Esophagus muscularis mucosa (tissue), 4 donors: Measurements from ENCODE around the gene ZNF414. TPM values are rescaled to one million over a fixed set of nuclear protein-coding genes. Genes with fewer than 3 reads are reported as not detected.

ENCODE experiments used
- DNase-seq: peaks from one replicate; pipeline ENCODE4 v3.0.0-alpha.2; 2017; ENCODE audit errors: extremely low spot score
- H3K27ac ChIP-seq, 4 donors: fragments of 200-600 bp; sonication (generic); replicated peaks in 1 of 4; 1 replicate in 3 of 4; 2 replicates in 1 of 4; pipeline ENCODE4 v1.5.1; 2016 to 2019; ENCODE audit warnings: mild to moderate bottlenecking in 1 of 4
- H3K27me3 ChIP-seq, 4 donors: fragments of 200-600 bp; sonication (generic); one replicate each; pipeline versions ENCODE4 v1.5.1 to v1.6.0; 2016 to 2019
- H3K36me3 ChIP-seq, 4 donors: fragments of 200-600 bp; sonication (generic); one replicate each; pipeline ENCODE4 v1.5.1; 2016 to 2019
- H3K4me1 ChIP-seq, 4 donors: fragments of 200-600 bp; sonication (generic); one replicate each; pipeline ENCODE4 v1.5.1; 2016 to 2019
- H3K4me3 ChIP-seq, 4 donors: fragments of 200-600 bp; sonication (generic); 1 replicate in 2 of 4; 2 replicates in 2 of 4; pipeline ENCODE4 v1.5.1; 2016 to 2019; ENCODE audit warnings: mild to moderate bottlenecking in 4 of 4, moderate library complexity in 1 of 4
- H3K9me3 ChIP-seq, 4 donors: fragments of 200-600 bp; sonication (generic); 1 replicate in 3 of 4; 2 replicates in 1 of 4; pipeline ENCODE4 v1.5.1; 2016 to 2019
- EP300 ChIP-seq: sonication (generic); formaldehyde crosslinking; IDR thresholded peaks from one replicate; pipeline ENCODE4 v1.6.1; 2017; ENCODE audit warnings: antibody characterized with exemption
- POLR2A ChIP-seq: fragments of 450-650 bp; IDR thresholded peaks from one replicate; pipeline ENCODE4 v1.6.1; 2017; ENCODE audit warnings: antibody characterized with exemption, moderate library complexity, mild to moderate bottlenecking, low read depth
- POLR2AphosphoS5 ChIP-seq, 2 donors: sonication (generic); formaldehyde crosslinking; IDR thresholded peaks; one replicate each; pipeline ENCODE4 v1.6.1; 2017; ENCODE audit warnings: antibody characterized with exemption in 2 of 2
- WGBS: methylation state at CpG from one replicate; pipeline ENCODE4 v1.1.5; 2018; 5-methylcytosine and 5-hydroxymethylcytosine counted together
- intact Hi-C: fragments of 100-400 bp; cut with DNase I; formaldehyde crosslinking; loops from one replicate; pipeline ENCODE4 v1.15.1; 2023
- total RNA-seq, 4 donors: library from RNA; depleted of rRNA; stranded (reverse); fragments of >200 nt; gene quantifications; one replicate each; pipeline versions ENCODE4 v1.1.0 to v1.2.1, GENCODE V29; 2016
- TF ChIP-seq, protein P1 (sequence below), 3 experiments: fragments of 200-600 bp in 2 of 3; fragments of 450-650 bp in 1 of 3; sonication (generic) in 2 of 3; IDR thresholded peaks; one replicate each; pipeline ENCODE4 v1.5.1; 2017 to 2019; ENCODE audit warnings: antibody characterized with exemption in 3 of 3, mild to moderate bottlenecking in 2 of 3, moderate library complexity in 1 of 3

Gene ZNF414
- total RNA-seq, 4 donors from 2014 or later = 11.3 to 24.5 (median 17.1) TPM

DNA sequence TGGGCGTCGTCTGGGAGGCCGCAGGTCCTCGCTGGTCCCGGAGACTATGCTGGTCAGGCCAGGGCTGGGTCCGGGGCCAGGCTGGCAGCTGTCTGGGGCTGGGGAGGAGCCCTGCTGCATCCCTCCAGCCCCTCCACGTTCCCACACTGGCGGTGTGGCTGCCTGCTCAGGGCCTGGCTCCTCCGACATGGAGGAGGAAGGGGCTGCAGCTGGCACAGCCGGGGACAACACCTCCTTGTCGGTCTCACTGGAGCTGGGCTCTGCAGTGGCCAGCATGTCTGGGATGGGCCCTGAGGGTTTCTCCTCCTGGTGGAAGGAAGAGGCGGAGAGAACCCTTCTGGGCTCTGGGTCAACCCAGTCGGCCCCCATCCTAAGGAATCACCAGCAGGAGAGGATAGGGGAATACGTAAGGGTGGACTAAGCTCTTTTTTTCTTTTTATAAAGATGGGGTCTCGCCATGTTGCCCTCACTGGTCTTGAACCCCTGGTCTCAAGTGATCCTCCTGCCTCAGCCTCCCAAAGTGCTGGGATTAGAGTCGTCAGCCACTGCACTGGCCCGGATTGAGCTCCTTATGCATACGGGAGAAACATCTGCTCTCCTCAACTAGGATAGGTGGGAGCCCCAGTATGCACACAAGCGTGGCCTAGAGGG is 806 bp downstream of the ZNF414 start:
- peak overlapping the region; percentile 91 to 99 (median 98) for H3K27ac ChIP-seq
- H3K4me3 ChIP-seq = peak overlapping the region; percentile 66 to 94 (median 80)
- intact Hi-C loops = no loop called here
- H3K27me3 ChIP-seq = no peaks in the 10 kb centered on the region
- peaks cover 21 to 45% (median 36%) of the 10 kb centered on the region in 4 donors for H3K4me1 ChIP-seq
- WGBS = 63% methylated on average over 15 of the region's 19 CpGs
- TF ChIP-seq, protein P1, sequence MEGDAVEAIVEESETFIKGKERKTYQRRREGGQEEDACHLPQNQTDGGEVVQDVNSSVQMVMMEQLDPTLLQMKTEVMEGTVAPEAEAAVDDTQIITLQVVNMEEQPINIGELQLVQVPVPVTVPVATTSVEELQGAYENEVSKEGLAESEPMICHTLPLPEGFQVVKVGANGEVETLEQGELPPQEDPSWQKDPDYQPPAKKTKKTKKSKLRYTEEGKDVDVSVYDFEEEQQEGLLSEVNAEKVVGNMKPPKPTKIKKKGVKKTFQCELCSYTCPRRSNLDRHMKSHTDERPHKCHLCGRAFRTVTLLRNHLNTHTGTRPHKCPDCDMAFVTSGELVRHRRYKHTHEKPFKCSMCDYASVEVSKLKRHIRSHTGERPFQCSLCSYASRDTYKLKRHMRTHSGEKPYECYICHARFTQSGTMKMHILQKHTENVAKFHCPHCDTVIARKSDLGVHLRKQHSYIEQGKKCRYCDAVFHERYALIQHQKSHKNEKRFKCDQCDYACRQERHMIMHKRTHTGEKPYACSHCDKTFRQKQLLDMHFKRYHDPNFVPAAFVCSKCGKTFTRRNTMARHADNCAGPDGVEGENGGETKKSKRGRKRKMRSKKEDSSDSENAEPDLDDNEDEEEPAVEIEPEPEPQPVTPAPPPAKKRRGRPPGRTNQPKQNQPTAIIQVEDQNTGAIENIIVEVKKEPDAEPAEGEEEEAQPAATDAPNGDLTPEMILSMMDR (IDR thresholded peaks at IDR 0.05) = no peak
- TF ChIP-seq POLR2A = no peak
- no peak for TF ChIP-seq POLR2AphosphoS5 (IDR thresholded peaks at IDR 0.05)
- no peak for TF ChIP-seq EP300
- peaks cover 0 to 22% (median 16%) of the 10 kb centered on the region in 4 donors for H3K36me3 ChIP-seq
- no peak for DNase-seq
- H3K9me3 ChIP-seq = no peaks in the 10 kb centered on the region

DNA sequence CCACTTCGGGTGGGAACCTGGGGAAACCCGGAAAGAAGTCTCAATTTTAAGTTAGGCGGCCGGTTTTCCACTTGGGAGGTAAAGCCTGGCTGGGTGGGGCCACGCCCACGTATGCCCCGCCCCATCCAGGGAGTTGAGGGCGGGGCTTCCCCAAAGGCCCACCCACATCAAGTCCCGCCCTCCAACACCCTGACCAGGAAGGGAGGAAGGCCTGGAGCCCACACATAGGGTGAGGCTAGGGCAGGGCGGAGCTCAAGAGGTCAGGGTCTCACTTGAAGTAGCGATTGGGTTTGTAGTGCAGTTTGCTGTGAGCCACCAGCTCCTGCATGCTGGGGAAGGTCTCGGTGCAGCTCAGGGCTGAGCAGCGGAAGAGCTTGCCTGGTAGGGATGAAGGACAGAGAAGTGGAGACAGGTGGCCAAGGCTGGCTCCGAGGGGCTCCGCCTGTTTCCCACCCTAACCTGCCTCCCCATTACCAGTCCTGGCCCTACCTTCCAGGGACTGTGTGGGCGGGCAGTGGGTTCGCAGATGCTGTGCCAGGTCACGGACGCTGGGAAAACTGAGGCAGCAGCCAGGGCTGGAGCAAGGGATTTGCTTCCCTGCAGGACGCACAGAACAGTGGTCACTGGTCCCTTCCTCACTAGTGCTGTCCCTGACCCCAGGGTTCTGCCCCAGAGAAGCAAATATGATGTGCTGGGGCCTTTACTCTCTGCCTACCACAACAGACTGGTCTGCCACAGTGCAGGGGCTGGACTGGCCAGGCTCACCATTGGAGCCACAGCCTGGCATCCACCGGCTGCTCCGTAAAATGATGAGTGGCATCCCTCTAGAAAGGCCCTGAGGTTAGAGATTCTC is 1.6 kb downstream of the ZNF414 start:
- H3K27me3 ChIP-seq = no peaks in the 10 kb centered on the region
- peaks cover 0 to 22% (median 16%) of the 10 kb centered on the region in 4 donors for H3K36me3 ChIP-seq
- no peaks in the 10 kb centered on the region for H3K9me3 ChIP-seq
- peaks cover 21 to 37% (median 32%) of the 10 kb centered on the region in 4 donors for H3K4me1 ChIP-seq
- intact Hi-C loops = no loop called here
- TF ChIP-seq POLR2A = no peak
- no peak for TF ChIP-seq EP300
- TF ChIP-seq, protein P1 (IDR thresholded peaks at IDR 0.05) = no peak
- TF ChIP-seq POLR2AphosphoS5 (IDR thresholded peaks at IDR 0.05) = no peak
- DNase-seq = no peak
- H3K4me3 ChIP-seq = peak overlapping the region in 1 of 4 donors; percentile 94
- H3K27ac ChIP-seq = peak overlapping the region; percentile 91 to 99 (median 98)
- WGBS = 97% methylated on average over 6 of the region's 22 CpGs

DNA sequence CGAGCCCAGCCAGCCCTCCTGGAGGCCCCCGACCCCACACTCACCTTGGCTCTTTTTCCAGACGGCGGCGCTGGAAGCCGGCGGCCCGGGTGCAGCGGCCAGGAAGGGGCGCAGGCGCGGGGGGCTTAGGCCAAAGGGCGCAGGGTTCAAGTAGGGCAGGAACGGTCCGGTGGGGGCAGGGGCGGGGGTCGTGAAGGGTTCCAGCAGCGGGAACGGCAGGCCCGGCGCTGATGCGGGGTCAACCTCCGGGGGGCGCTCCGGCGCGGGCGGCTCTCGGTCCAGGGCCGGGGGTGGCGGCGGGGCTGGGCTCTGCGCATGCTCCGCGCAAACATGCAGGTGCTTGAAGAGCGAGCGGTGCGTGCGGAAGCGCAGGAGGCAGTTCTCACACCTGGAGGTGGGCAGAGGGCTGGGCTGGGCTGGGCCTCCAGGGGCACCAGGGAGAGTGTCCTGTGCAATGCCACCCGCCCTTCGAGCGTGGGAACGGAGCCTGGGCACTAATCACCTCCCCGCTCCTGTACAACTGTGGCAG is 2.3 kb downstream of the ZNF414 start:
- intact Hi-C loops = no loop called here

DNA sequence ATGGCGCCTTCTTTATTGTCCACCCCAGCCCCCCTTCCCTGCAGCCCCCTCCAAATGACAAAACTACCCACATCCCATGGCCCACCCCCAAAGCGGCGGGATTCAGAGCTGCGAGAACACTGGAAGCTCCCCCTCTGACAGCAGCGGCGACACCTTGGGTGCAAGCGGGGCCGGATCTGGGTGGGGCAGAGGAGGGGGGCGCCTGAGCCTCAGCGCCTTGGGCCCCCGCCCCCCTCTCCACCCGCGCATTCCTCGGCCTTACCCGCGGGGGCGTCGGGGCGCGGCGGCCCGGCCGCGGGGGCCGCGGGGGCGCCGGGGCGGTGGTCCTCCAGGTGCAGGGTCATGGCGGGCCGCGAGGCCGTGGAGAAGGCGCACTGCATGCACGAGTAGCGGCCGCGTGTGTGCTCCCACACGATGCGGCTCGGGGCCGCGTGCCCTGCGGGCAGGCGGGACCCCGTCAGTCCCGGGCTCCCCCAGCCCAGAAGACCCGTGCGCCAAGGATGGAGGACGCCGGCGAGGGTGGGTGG is 3.3 kb downstream of the ZNF414 start:
- 86% methylated on average over 22 of the region's 52 CpGs for WGBS
- DNase-seq = no peak

More for the DNA sequence above, 2.3 kb downstream of the ZNF414 start:
- Histone ChIP-seq H3K27me3 (no peaks in the 10 kb centered on the region), H3K4me1 (peaks cover 21 to 38% (median 34%) of the 10 kb centered on the region in 4 donors), H3K4me3 (no peak overlapping the region), H3K9me3 (no peaks in the 10 kb centered on the region), H3K36me3 (peaks cover 0 to 22% (median 16%) of the 10 kb centered on the region in 4 donors), H3K27ac (no peak overlapping the region)
- no peak for DNase-seq
- TF ChIP-seq, protein P1 (IDR thresholded peaks at IDR 0.05) = no peak
- TF ChIP-seq POLR2A (no peak), POLR2AphosphoS5 (IDR thresholded peaks at IDR 0.05) (no peak), EP300 (no peak)
- whole genome bisulfite sequencing = 68% methylated on average over 32 of the region's 45 CpGs

More for the DNA sequence above, 3.3 kb downstream of the ZNF414 start:
- intact Hi-C loops = no loop called here
- Histone ChIP-seq H3K4me3 (no peak overlapping the region), H3K4me1 (peaks cover 28 to 48% (median 44%) of the 10 kb centered on the region in 4 donors), H3K36me3 (peaks cover 0 to 22% (median 16%) of the 10 kb centered on the region in 4 donors), H3K9me3 (no peaks in the 10 kb centered on the region), H3K27me3 (no peaks in the 10 kb centered on the region), H3K27ac (no peak overlapping the region)
- TF ChIP-seq EP300 (no peak), POLR2A (no peak), POLR2AphosphoS5 (IDR thresholded peaks at IDR 0.05) (no peak)
- TF ChIP-seq, protein P1 (IDR thresholded peaks at IDR 0.05) = no peak
